H9 (cell line): ENCODE data around the gene HYAL1. TPM values are rescaled to one million over a fixed set of nuclear protein-coding genes. Genes with fewer than 3 reads are reported as not detected.

Source experiments
- DNase-seq: peaks from one replicate; pipeline ENCODE4 v3.0.0-alpha.2; 2017
- H2AFZ ChIP-seq: one replicate; pipeline ENCODE4 v1.6.1; 2013; ENCODE audit warnings: mild to moderate bottlenecking, low read length, control low read depth, moderate library complexity
- H2AK5ac ChIP-seq: 2 replicates; pipeline ENCODE4 v1.6.1; 2013; ENCODE audit warnings: low read length, control low read depth, mixed read lengths; ENCODE audit not compliant: insufficient read length
- H2BK120ac ChIP-seq: one replicate; pipeline ENCODE4 v1.6.1; 2013; ENCODE audit warnings: low read depth, mild to moderate bottlenecking, low read length, control low read depth, inconsistent platforms; ENCODE audit not compliant: poor library complexity, severe bottlenecking
- H2BK12ac ChIP-seq: 2 replicates; pipeline ENCODE4 v1.6.1; 2013; ENCODE audit warnings: low read length, control low read depth, mixed read lengths, low read depth; ENCODE audit not compliant: insufficient read length
- H2BK15ac ChIP-seq: 2 replicates; pipeline ENCODE4 v1.6.1; 2013; ENCODE audit warnings: low read depth, low read length, control low read depth
- H2BK20ac ChIP-seq: one replicate; pipeline ENCODE4 v1.6.1; 2013; ENCODE audit warnings: low read depth, mild to moderate bottlenecking, low read length, control low read depth, inconsistent platforms; ENCODE audit not compliant: poor library complexity, severe bottlenecking
- H2BK5ac ChIP-seq: 2 replicates; pipeline ENCODE4 v1.6.1; 2013; ENCODE audit warnings: low read length, control low read depth, mixed read lengths; ENCODE audit not compliant: insufficient read length
- H3K14ac ChIP-seq: 2 replicates; pipeline ENCODE4 v1.6.1; 2013; ENCODE audit warnings: low read length, control low read depth; ENCODE audit not compliant: insufficient read depth
- H3K18ac ChIP-seq: 2 replicates; pipeline ENCODE4 v1.6.1; 2013; ENCODE audit warnings: low read depth, mild to moderate bottlenecking, mixed read lengths, low read length, control low read depth; ENCODE audit not compliant: insufficient read length
- H3K23ac ChIP-seq: 2 replicates; pipeline ENCODE4 v1.6.1; 2013; ENCODE audit warnings: low read length, control low read depth, mixed read lengths, low read depth; ENCODE audit not compliant: insufficient read length
- H3K23me2 ChIP-seq: 2 replicates; pipeline ENCODE4 v1.6.1; 2013; ENCODE audit warnings: low read depth, mild to moderate bottlenecking, mixed read lengths, low read length, control low read depth; ENCODE audit not compliant: insufficient read length, poor library complexity, severe bottlenecking
- H3K27ac ChIP-seq: 2 replicates; pipeline ENCODE4 v1.5.1; 2013; ENCODE audit warnings: low read length, control low read depth, mixed read lengths, low read depth; ENCODE audit not compliant: insufficient read length
- H3K27me3 ChIP-seq: 2 replicates; pipeline ENCODE4 v1.6.1; 2013; ENCODE audit warnings: low read length, control low read depth, inconsistent platforms; ENCODE audit not compliant: insufficient read depth
- H3K4ac ChIP-seq: 2 replicates; pipeline ENCODE4 v1.6.1; 2013; ENCODE audit warnings: low read depth, mild to moderate bottlenecking, control low read depth, inconsistent platforms, low read length, moderate library complexity
- H3K4me1 ChIP-seq: 2 replicates; pipeline ENCODE4 v1.6.1; 2013; ENCODE audit warnings: low read length, control low read depth, inconsistent platforms; ENCODE audit not compliant: insufficient read depth
- H3K4me2 ChIP-seq: 2 replicates; pipeline ENCODE4 v1.6.1; 2013; ENCODE audit warnings: low read length, control low read depth, mixed read lengths; ENCODE audit not compliant: insufficient read length, insufficient read depth
- H3K56ac ChIP-seq: 2 replicates; pipeline ENCODE4 v1.6.1; 2013; ENCODE audit warnings: low read depth, mild to moderate bottlenecking, mixed read lengths, low read length, control low read depth; ENCODE audit not compliant: insufficient read length
- H3K79me1 ChIP-seq: 2 replicates; pipeline ENCODE4 v1.6.1; 2013; ENCODE audit warnings: low read depth, mild to moderate bottlenecking, moderate library complexity, low read length, control low read depth, inconsistent platforms; ENCODE audit not compliant: insufficient read depth, poor library complexity, severe bottlenecking
- H3K79me2 ChIP-seq: 2 replicates; pipeline ENCODE4 v1.6.1; 2013; ENCODE audit warnings: low read length, control low read depth, inconsistent platforms; ENCODE audit not compliant: insufficient read depth
- H3K9ac ChIP-seq: 2 replicates; pipeline ENCODE4 v1.6.1; 2013; ENCODE audit warnings: low read length, control low read depth, mixed read lengths; ENCODE audit not compliant: insufficient read length; ENCODE audit errors: extremely low read depth
- H3K9me3 ChIP-seq: one replicate; pipeline ENCODE4 v1.6.1; 2013; ENCODE audit warnings: low read depth, low read length, inconsistent platforms; ENCODE audit not compliant: control insufficient read depth
- H3T11ph ChIP-seq: one replicate; pipeline ENCODE4 v1.6.1; 2013; ENCODE audit warnings: mild to moderate bottlenecking, low read length, control low read depth, inconsistent platforms
- H4K20me1 ChIP-seq: one replicate; pipeline ENCODE4 v1.6.1; 2013; ENCODE audit not compliant: control insufficient read depth, insufficient read length, insufficient read depth
- H4K5ac ChIP-seq: 2 replicates; pipeline ENCODE4 v1.6.1; 2013; ENCODE audit warnings: low read depth, mild to moderate bottlenecking, mixed read lengths, low read length, control low read depth; ENCODE audit not compliant: insufficient read length
- H4K8ac ChIP-seq: replicated peaks from 2 replicates; pipeline ENCODE4 v1.6.1; 2013; ENCODE audit warnings: low read length, control low read depth, mixed read lengths, low read depth; ENCODE audit not compliant: insufficient read length
- H4K91ac ChIP-seq: 2 replicates; pipeline ENCODE4 v1.6.1; 2013; ENCODE audit warnings: low read depth, mild to moderate bottlenecking, moderate library complexity, mixed read lengths, low read length, control low read depth; ENCODE audit not compliant: insufficient read length
- H3K27ac Mint-ChIP-seq, 3 experiments: 2 replicates in 2 of 3; 3 replicates in 1 of 3; pipeline ENCODE4 v1.8.0; 2020 to 2021; ENCODE audit warnings: mixed read lengths in 3 of 3, mild to moderate bottlenecking in 1 of 3, moderate library complexity in 1 of 3
- H3K27me3 Mint-ChIP-seq: 2 replicates; pipeline ENCODE4 v1.8.0; 2021; ENCODE audit warnings: low read depth, mild to moderate bottlenecking, moderate library complexity, mixed read lengths
- H3K36me3 Mint-ChIP-seq, 3 experiments: 2 replicates in 2 of 3; 3 replicates in 1 of 3; pipeline ENCODE4 v1.8.0; 2020 to 2021; ENCODE audit warnings: low read depth in 3 of 3, mixed read lengths in 3 of 3; ENCODE audit not compliant: insufficient read depth in 1 of 3
- H3K4me1 Mint-ChIP-seq, 2 experiments: 2 replicates each; pipeline ENCODE4 v1.8.0; 2020; ENCODE audit warnings: mixed read lengths in 2 of 2
- H3K4me3 Mint-ChIP-seq, 2 experiments: 2 replicates in 1 of 2; 3 replicates in 1 of 2; pipeline ENCODE4 v1.8.0; 2020 to 2021; ENCODE audit warnings: mild to moderate bottlenecking in 2 of 2, mixed read lengths in 2 of 2, moderate library complexity in 1 of 2
- H3K9me3 Mint-ChIP-seq, 2 experiments: 2 replicates in 1 of 2; 3 replicates in 1 of 2; pipeline ENCODE4 v1.8.0; 2020; ENCODE audit warnings: mild to moderate bottlenecking in 2 of 2, mixed read lengths in 2 of 2, moderate library complexity in 1 of 2
- WGBS: extraction: QIAGEN DNeasy Blood & Tissue Kit; methylation state at CpG from one replicate; pipeline ENCODE4 v1.1.7; 2013; ENCODE audit warnings: missing lambda C conversion rate, low lambda C conversion rate, mixed read lengths; ENCODE audit not compliant: insufficient read length; ENCODE audit errors: extremely low coverage; 5-methylcytosine and 5-hydroxymethylcytosine counted together
- total RNA-seq: library from RNA; stranded (reverse); gene quantifications from 2 replicates; pipeline ENCODE4 v1.2.1, GENCODE V29; 2021
- TF ChIP-seq, protein P1 (sequence below): fragments of 200-600 bp; sonication (generic); conservative IDR thresholded peaks from 3 replicates; pipeline ENCODE4 v1.8.0; 2021; ENCODE audit warnings: antibody characterized with exemption, mild to moderate bottlenecking

The HYAL1 gene
- total RNA-seq, 1 experiment from 2014 or later = 2.0 TPM

DNA sequence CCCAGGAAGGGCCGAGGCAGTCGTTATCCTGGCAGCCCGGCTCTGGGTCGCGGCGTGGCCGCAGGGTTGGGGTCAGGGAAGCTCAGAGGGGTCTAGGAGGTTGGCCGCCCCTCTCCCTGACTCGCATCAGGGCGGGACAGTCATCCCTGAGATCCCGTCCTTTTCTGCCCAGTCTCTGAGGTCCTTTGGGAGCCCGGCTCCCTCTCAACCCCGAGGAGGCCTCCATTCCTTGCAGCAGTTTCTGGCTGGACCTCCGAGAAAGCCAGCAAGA, 18.7 kb upstream of the HYAL1 start:
- Histone ChIP-seq H2BK15ac (no peak overlapping the region), H3K23ac (no peak overlapping the region), H3K4me1 (peaks cover 6% of the 10 kb centered on the region; the same call in 1 of the 2 replicates), H2BK12ac (no peak overlapping the region), H3K9me3 (no peaks in the 10 kb centered on the region), H4K8ac (no peak overlapping the region), H2BK120ac (no peak overlapping the region), H3K4me2 (peak overlapping the region; percentile 37), H3K18ac (peak overlapping the region; percentile 41), H3K79me1 (no peaks in the 10 kb centered on the region), H3K56ac (no peak overlapping the region), H3K27ac (no peak overlapping the region), H4K20me1 (no peaks in the 10 kb centered on the region), H2AK5ac (no peak overlapping the region), H3K23me2 (peaks cover 15% of the 10 kb centered on the region), H4K91ac (no peak overlapping the region), H2BK20ac (no peak overlapping the region), H4K5ac (no peak overlapping the region), H3T11ph (no peak overlapping the region), H2BK5ac (no peak overlapping the region), H3K9ac (peak overlapping the region; percentile 21), H3K27me3 (no peaks in the 10 kb centered on the region), H3K14ac (peak overlapping the region; percentile 36; the same call in 1 of the 2 replicates), H2AFZ (no peak overlapping the region), H3K4ac (no peak overlapping the region), H3K79me2 (peaks cover 5% of the 10 kb centered on the region; the same call in 1 of the 2 replicates)
- peaks cover 32 to 53% (median 42%) of the 10 kb centered on the region in 3 experiments for H3K36me3 Mint-ChIP-seq
- TF ChIP-seq, protein P1, sequence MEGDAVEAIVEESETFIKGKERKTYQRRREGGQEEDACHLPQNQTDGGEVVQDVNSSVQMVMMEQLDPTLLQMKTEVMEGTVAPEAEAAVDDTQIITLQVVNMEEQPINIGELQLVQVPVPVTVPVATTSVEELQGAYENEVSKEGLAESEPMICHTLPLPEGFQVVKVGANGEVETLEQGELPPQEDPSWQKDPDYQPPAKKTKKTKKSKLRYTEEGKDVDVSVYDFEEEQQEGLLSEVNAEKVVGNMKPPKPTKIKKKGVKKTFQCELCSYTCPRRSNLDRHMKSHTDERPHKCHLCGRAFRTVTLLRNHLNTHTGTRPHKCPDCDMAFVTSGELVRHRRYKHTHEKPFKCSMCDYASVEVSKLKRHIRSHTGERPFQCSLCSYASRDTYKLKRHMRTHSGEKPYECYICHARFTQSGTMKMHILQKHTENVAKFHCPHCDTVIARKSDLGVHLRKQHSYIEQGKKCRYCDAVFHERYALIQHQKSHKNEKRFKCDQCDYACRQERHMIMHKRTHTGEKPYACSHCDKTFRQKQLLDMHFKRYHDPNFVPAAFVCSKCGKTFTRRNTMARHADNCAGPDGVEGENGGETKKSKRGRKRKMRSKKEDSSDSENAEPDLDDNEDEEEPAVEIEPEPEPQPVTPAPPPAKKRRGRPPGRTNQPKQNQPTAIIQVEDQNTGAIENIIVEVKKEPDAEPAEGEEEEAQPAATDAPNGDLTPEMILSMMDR = no peak; the same call in 2 of the 3 replicates
- no CpG with 5 or more reads among the region's 14 CpGs for whole genome bisulfite sequencing
- no peaks in the 10 kb centered on the region for H3K9me3 Mint-ChIP-seq
- H3K4me1 Mint-ChIP-seq = peaks cover 23 to 46% of the 10 kb centered on the region in 2 experiments
- no peaks in the 10 kb centered on the region for H3K27me3 Mint-ChIP-seq
- H3K27ac Mint-ChIP-seq = peak overlapping the region in 1 of 3 experiments; percentile 95; a peak in 3 of 7 replicates
- DNase-seq = no peak
- peak overlapping the region; percentile 85 to 90 for H3K4me3 Mint-ChIP-seq
